H1 (cell line): ENCODE measurements around the gene SMIM5. TPM values are rescaled to one million over a fixed set of nuclear protein-coding genes. Genes with fewer than 3 reads are reported as not detected.

Experiments used
- CTCF ChIA-PET: fragments of 300-600 bp; sonication (Branson Sonifier 250); formaldehyde crosslinking; loops from one replicate; lab custom pipeline; 2021; ENCODE audit not compliant: partially characterized antibody; lab: Charles Lee
- POLR2A ChIA-PET: fragments of 300-600 bp; sonication (Branson Sonifier 250); formaldehyde crosslinking; loops from one replicate; lab custom pipeline; 2021; ENCODE audit warnings: inconsistent platforms; ENCODE audit not compliant: partially characterized antibody; lab: Charles Lee
- DNase-seq, 2 experiments: peaks; one replicate each; pipeline versions ENCODE4 v3.0.0 to v3.0.0-alpha.2; 2010 to 2022; ENCODE audit warnings: low spot score in 2 of 2, low read depth in 1 of 2, mixed read lengths in 1 of 2
- FAIRE-seq: peaks from 2 replicates; lab custom pipeline; 2011; peaks lifted over from hg19 to GRCh38; lab: Jason Lieb, UNC
- H2AFZ ChIP-seq: 2 replicates; pipeline ENCODE4 v1.8.1; 2012; ENCODE audit warnings: low read length, inconsistent platforms
- H2AK5ac ChIP-seq: 2 replicates; pipeline ENCODE4 v1.6.1; 2013; ENCODE audit warnings: low read depth, low read length
- H2BK120ac ChIP-seq: replicated peaks from 2 replicates; pipeline ENCODE3; 2013; ENCODE audit warnings: low read depth, low read length, inconsistent platforms
- H2BK12ac ChIP-seq: 2 replicates; pipeline ENCODE4 v1.6.1; 2013; ENCODE audit warnings: low read depth, low read length
- H2BK15ac ChIP-seq: 2 replicates; pipeline ENCODE4 v1.6.1; 2013; ENCODE audit warnings: low read length
- H2BK20ac ChIP-seq: 2 replicates; pipeline ENCODE4 v1.6.1; 2013; ENCODE audit warnings: low read length
- H2BK5ac ChIP-seq: 2 replicates; pipeline ENCODE4 v1.6.1; 2013; ENCODE audit warnings: low read depth, low read length
- H3K14ac ChIP-seq: 2 replicates; pipeline ENCODE4 v1.6.1; 2013; ENCODE audit warnings: inconsistent platforms; ENCODE audit not compliant: insufficient read length
- H3K18ac ChIP-seq: 2 replicates; pipeline ENCODE4 v1.6.1; 2013; ENCODE audit warnings: low read length; ENCODE audit errors: extremely low read depth
- H3K23ac ChIP-seq: 2 replicates; pipeline ENCODE4 v1.6.1; 2013; ENCODE audit warnings: inconsistent platforms; ENCODE audit not compliant: insufficient read length
- H3K23me2 ChIP-seq: 2 replicates; pipeline ENCODE4 v1.6.1; 2013; ENCODE audit warnings: low read depth, low read length
- H3K27ac ChIP-seq: 2 replicates; pipeline ENCODE4 v1.6.1; 2011; ENCODE audit warnings: low read depth, low read length, inconsistent platforms
- H3K27me3 ChIP-seq, 4 experiments: replicated peaks in 1 of 4; 1 replicate in 1 of 4; 2 replicates in 3 of 4; pipeline versions ENCODE4 v1.6.1 to v1.8.1; 2011 to 2013; ENCODE audit warnings: low read length in 3 of 4, mild to moderate bottlenecking in 3 of 4, inconsistent platforms in 2 of 4, mixed read lengths in 2 of 4, moderate library complexity in 1 of 4; ENCODE audit not compliant: control insufficient read depth in 3 of 4, insufficient read depth in 3 of 4; ENCODE audit errors: extremely low read depth in 1 of 4
- H3K36me3 ChIP-seq, 4 experiments: 2 replicates each; pipeline versions ENCODE4 v1.6.1 to v1.8.1; 2011 to 2013; ENCODE audit warnings: mild to moderate bottlenecking in 4 of 4, low read length in 3 of 4, moderate library complexity in 2 of 4, control low read depth in 1 of 4, inconsistent platforms in 1 of 4; ENCODE audit not compliant: insufficient read depth in 4 of 4, control insufficient read depth in 2 of 4
- H3K4ac ChIP-seq: replicated peaks from 2 replicates; pipeline ENCODE3; 2013; ENCODE audit warnings: low read length, low read depth, mixed read lengths, inconsistent platforms; ENCODE audit not compliant: insufficient read length
- H3K4me1 ChIP-seq, 4 experiments: replicated peaks in 1 of 4; 1 replicate in 1 of 4; 2 replicates in 3 of 4; pipeline versions ENCODE4 v1.6.1 to v1.8.1; 2011 to 2013; ENCODE audit warnings: low read length in 3 of 4, inconsistent platforms in 2 of 4, mixed read lengths in 1 of 4; ENCODE audit not compliant: insufficient read depth in 4 of 4, control insufficient read depth in 3 of 4
- H3K4me2 ChIP-seq, 2 experiments: 2 replicates each; pipeline versions ENCODE4 v1.6.1 to v1.8.1; 2011 to 2013; ENCODE audit warnings: low read depth in 2 of 2, low read length in 2 of 2, control low read depth in 1 of 2, inconsistent platforms in 1 of 2, mild to moderate bottlenecking in 1 of 2; ENCODE audit not compliant: insufficient read depth in 1 of 2
- H3K4me3 ChIP-seq, 4 experiments: fragments of 200-600, 300-600 bp in 1 of 4; sonication (generic), shearing (Covaris generic), sonication (Bioruptor Twin) in 1 of 4; 2 replicates each; pipeline versions ENCODE4 v1.5.1 to v1.8.1; 2011 to 2016; ENCODE audit warnings: low read length in 4 of 4, low read depth in 3 of 4, control low read depth in 2 of 4, inconsistent platforms in 2 of 4, mild to moderate bottlenecking in 2 of 4, mixed read lengths in 1 of 4, moderate library complexity in 1 of 4; ENCODE audit not compliant: insufficient read depth in 2 of 4; ENCODE audit errors: extremely low read depth in 1 of 4
- H3K56ac ChIP-seq: replicated peaks from 2 replicates; pipeline ENCODE3; 2013; ENCODE audit warnings: low read depth, mild to moderate bottlenecking, mixed read lengths, low read length, inconsistent platforms; ENCODE audit not compliant: insufficient read length
- H3K79me1 ChIP-seq: 2 replicates; pipeline ENCODE4 v1.6.1; 2013; ENCODE audit warnings: low read depth, low read length, control low read depth
- H3K79me2 ChIP-seq, 2 experiments: 2 replicates each; pipeline versions ENCODE4 v1.6.1 to v1.8.1; 2012 to 2013; ENCODE audit warnings: low read length in 2 of 2, mild to moderate bottlenecking in 2 of 2, inconsistent platforms in 1 of 2; ENCODE audit not compliant: insufficient read depth in 2 of 2, control insufficient read depth in 1 of 2
- H3K9ac ChIP-seq, 4 experiments: replicated peaks in 1 of 4; 1 replicate in 1 of 4; 2 replicates in 3 of 4; pipeline versions ENCODE4 v1.6.1 to v1.8.1; 2011 to 2013; ENCODE audit warnings: low read depth in 3 of 4, low read length in 3 of 4, control low read depth in 2 of 4, mild to moderate bottlenecking in 2 of 4, moderate library complexity in 2 of 4, inconsistent platforms in 1 of 4; ENCODE audit errors: extremely low read depth in 1 of 4
- H3K9me3 ChIP-seq, 2 experiments: 2 replicates each; pipeline versions ENCODE4 v1.6.1 to v1.8.1; 2012 to 2013; ENCODE audit warnings: mild to moderate bottlenecking in 2 of 2, moderate library complexity in 2 of 2, control low read depth in 1 of 2, inconsistent platforms in 1 of 2, low read depth in 1 of 2, low read length in 1 of 2, mixed read lengths in 1 of 2; ENCODE audit not compliant: insufficient read depth in 2 of 2
- H4K20me1 ChIP-seq, 2 experiments: replicated peaks in 1 of 2; 2 replicates each; pipeline versions ENCODE3 to v1.8.1; 2011 to 2013; ENCODE audit warnings: inconsistent platforms in 2 of 2, low read length in 2 of 2, mild to moderate bottlenecking in 1 of 2; ENCODE audit not compliant: insufficient read depth in 2 of 2, control insufficient read depth in 1 of 2
- H4K5ac ChIP-seq: 2 replicates; pipeline ENCODE4 v1.6.1; 2013; ENCODE audit warnings: low read length, low read depth, mixed read lengths, inconsistent platforms; ENCODE audit not compliant: insufficient read length
- H4K8ac ChIP-seq: 2 replicates; pipeline ENCODE4 v1.8.0; 2013; ENCODE audit warnings: mild to moderate bottlenecking, moderate library complexity, low read length, inconsistent platforms; ENCODE audit not compliant: insufficient read depth; ENCODE audit errors: extremely low read depth
- H4K91ac ChIP-seq: replicated peaks from 2 replicates; pipeline ENCODE3; 2013; ENCODE audit warnings: low read length, mixed read lengths, inconsistent platforms; ENCODE audit not compliant: insufficient read length
- CHD1 ChIP-seq: IDR thresholded peaks from 2 replicates; pipeline ENCODE4 v1.6.1; 2012; ENCODE audit warnings: low read depth, low read length, improper control_type of control experiment
- CHD2 ChIP-seq: IDR thresholded peaks from 2 replicates; pipeline ENCODE4 v1.6.1; 2012; ENCODE audit warnings: low read length, improper control_type of control experiment
- CTCF ChIP-seq, 3 experiments: IDR thresholded peaks; 1 replicate in 2 of 3; 2 replicates in 1 of 3; pipeline versions ENCODE4 v1.5.1 to v1.6.1; 2011; ENCODE audit warnings: low read length in 3 of 3, mild to moderate bottlenecking in 3 of 3, inconsistent platforms in 2 of 3, low read depth in 1 of 3, moderate library complexity in 1 of 3; ENCODE audit not compliant: insufficient read depth in 1 of 3; ENCODE audit errors: control extremely low read depth in 1 of 3
- KDM4A ChIP-seq: IDR thresholded peaks from one replicate; pipeline ENCODE4 v1.7.1; 2012; ENCODE audit warnings: low read depth, mild to moderate bottlenecking, moderate library complexity, low read length, inconsistent platforms; ENCODE audit not compliant: severe bottlenecking
- RFX5 ChIP-seq: IDR thresholded peaks from 2 replicates; pipeline ENCODE4 v1.6.1; 2011; ENCODE audit warnings: low read depth, low read length, improper control_type of control experiment, borderline replicate concordance
- SP4 ChIP-seq: IDR thresholded peaks from 2 replicates; pipeline ENCODE4 v1.6.1; 2012; ENCODE audit warnings: low read length, inconsistent platforms
- SUZ12 ChIP-seq: fragments of 200-600 bp; sonication (generic); IDR thresholded peaks from 2 replicates; pipeline ENCODE4 v1.6.1; 2012; ENCODE audit warnings: mild to moderate bottlenecking, inconsistent platforms, low read length, moderate library complexity, mixed read lengths
- TCF12 ChIP-seq: IDR thresholded peaks from 2 replicates; pipeline ENCODE4 v1.6.1; 2011; ENCODE audit warnings: low read depth, mild to moderate bottlenecking, low read length
- WGBS, 2 experiments: shearing (Covaris generic) in 1 of 2; methylation state at CpG; one replicate each; pipeline versions ENCODE4 v1.1.6 to v1.1.7; 2013 to 2015; ENCODE audit warnings: low lambda C conversion rate in 2 of 2, mixed read lengths in 2 of 2, inconsistent platforms in 1 of 2, low coverage in 1 of 2, missing lambda C conversion rate in 1 of 2; ENCODE audit not compliant: insufficient replicate concordance in 2 of 2, insufficient coverage in 1 of 2, insufficient read length in 1 of 2; ENCODE audit errors: extremely low coverage in 1 of 2, missing lambda C conversion rate in 1 of 2; 5-methylcytosine and 5-hydroxymethylcytosine counted together
- polyA plus RNA-seq, 7 experiments: library from polyadenylated mRNA; depleted of rRNA in 3 of 7; stranded (reverse) in 5 of 7; unstranded in 2 of 7; fragments of >200 nt in 5 of 7; fragments of 200-250 nt in 2 of 7; gene quantifications; 1 replicate in 5 of 7; 2 replicates in 1 of 7; 4 replicates in 1 of 7; pipeline versions ENCODE4 v1.2.1 to v1.2.3, GENCODE V29; 2011 to 2013; ENCODE audit warnings: missing spikeins in 2 of 7, mixed read lengths in 2 of 7
- total RNA-seq: library from RNA; stranded (reverse); fragmentation: NEBNext Ultra II Directional; extraction: Animal tissue kit (Norgen Biotek cat#: 25700); gene quantifications from 2 replicates; pipeline ENCODE4 v1.2.1, GENCODE V29; 2021

The SMIM5 gene
- total and polyA plus RNA-seq, 2 of the 8 experiments (the other 6 are each of a cell fraction or from before 2014, with no cell fraction given), result not detected

- Histone ChIP-seq H2BK5ac (peak within 1 kb of the TSS; percentile 60; the same call in 1 of the 2 replicates), H3K23me2 (peaks cover 14% of the 10 kb centered on the region; the same call in 1 of the 2 replicates), H3K79me1 (no peaks in the 10 kb centered on the region), H3K4me3 (peak within 1 kb of the TSS; percentile 40 to 67 (median 58)), H4K20me1 (no peaks in the 10 kb centered on the region), H3K14ac (no peak within 1 kb of the TSS), H3K79me2 (no peaks in the 10 kb centered on the region), H3K36me3 (no peaks in the 10 kb centered on the region), H4K91ac (peak within 1 kb of the TSS; percentile 85), H2BK20ac (no peak within 1 kb of the TSS), H2AK5ac (no peak within 1 kb of the TSS), H3K4me1 (peaks cover 0 to 9% (median 3%) of the 10 kb centered on the region in 4 experiments; a peak in 5 of 7 replicates), H3K9me3 (no peaks in the 10 kb centered on the region), H4K8ac (peak within 1 kb of the TSS; percentile 89), H2BK120ac (peak within 1 kb of the TSS; percentile 28), H3K27ac (no peak within 1 kb of the TSS; the same call in 1 of the 2 replicates), H3K4me2 (peak within 1 kb of the TSS; percentile 80 to 89), H3K23ac (no peak within 1 kb of the TSS), H3K27me3 (peaks cover 0 to 19% (median 5%) of the 10 kb centered on the region in 4 experiments; a peak in 4 of 7 replicates), H2BK12ac (peak within 1 kb of the TSS; percentile 68; the same call in 1 of the 2 replicates), H3K18ac (peak within 1 kb of the TSS; percentile 95), H2BK15ac (no peak within 1 kb of the TSS), H3K9ac (peak within 1 kb of the TSS in 2 of 4 experiments; percentile 20 to 46; a peak in 5 of 7 replicates), H2AFZ (peak within 1 kb of the TSS; percentile 65; the same call in 1 of the 2 replicates), H3K56ac (peak within 1 kb of the TSS; percentile 39), H3K4ac (peak within 1 kb of the TSS; percentile 96), H4K5ac (peak within 1 kb of the TSS; percentile 86)
- DNase-seq (peak in 1 of 2 experiments; percentile 87), FAIRE-seq (no peak)
- CTCF ChIA-PET, result interaction anchor here (0.7 to 1.7 kb wide), 8 partner anchors 9 to 162 kb away, joined by 3 to 9 read pairs (median 5); no protein-coding TSS in a partner anchor
- POLR2A ChIA-PET, result interaction anchor here (0.6 to 1.4 kb wide), 7 partner anchors 10 to 192 kb away, joined by 3 to 7 read pairs (median 3); partner anchors contain the start of gene TSEN54
- 5% methylated on average over 75 of the region's 82 CpGs; no CpG with 5 or more reads in 1 of the 2 experiments for WGBS, 2 experiments
- no peak for TF ChIP-seq SP4
- TF ChIP-seq CTCF (IDR thresholded peaks at IDR 0.05; ENCODE audit: control extremely low read depth in 1 of 3, insufficient read depth in 1 of 3, low read depth in 1 of 3, low read length in 3 of 3), result peak; percentile 52 to 72 (median 53)
- TF ChIP-seq CHD2, result no peak
- TF ChIP-seq RFX5, result no peak
- TF ChIP-seq SUZ12, result peak; percentile 29; the same call in 1 of the 2 replicates
- no peak for TF ChIP-seq TCF12
- TF ChIP-seq KDM4A, result peak; percentile 82
- no peak for TF ChIP-seq CHD1
Observed at GRCh38 chr17:75587675-75588595, 45.3 kb upstream of the SMIM5 start, which contains the start of gene MYO15B. Gene MYO15B, plus strand, starts transcription at chr17:75587800. Its CDS starts 258 bp downstream, at chr17:75588058.
